ENCODE measurements around the gene SLC2A6. TPM values are rescaled to one million over a fixed set of nuclear protein-coding genes. Genes with fewer than 3 reads are reported as not detected.
A peak's percentile ranks its signal among the peaks of the same experiment; 100 is the strongest.

SLC2A6 gene
- total and polyA plus RNA-seq, 10 of the 15 experiments (the other 5 are each of a cell fraction or from before 2014, with no cell fraction given), result 1.1 to 37.9 (median 18.3) TPM

- TF ChIP-seq ZNF24 (IDR thresholded peaks at IDR 0.05), result no peak
- TF ChIP-seq PKNOX1 (IDR thresholded peaks at IDR 0.05), result no peak
- no peak for TF ChIP-seq SUZ12 (IDR thresholded peaks at IDR 0.05; ENCODE audit: unreplicated experiment)
- TF ChIP-seq ASH2L (IDR thresholded peaks at IDR 0.05; ENCODE audit: borderline replicate concordance, low read depth), result no peak
- 0 out of 2 replicates have a peak, but pooled peaks have one; percentile 35 for TF ChIP-seq MLLT1 (IDR thresholded peaks at IDR 0.05)
- TF ChIP-seq WRNIP1 (IDR thresholded peaks at IDR 0.05; ENCODE audit: borderline replicate concordance, low read depth, low read length), result no peak
- TF ChIP-seq MEF2B (IDR thresholded peaks at IDR 0.05; ENCODE audit: partially characterized antibody, poor library complexity, severe bottlenecking), result peak; percentile 45
- no peak for TF ChIP-seq YY1 (IDR thresholded peaks at IDR 0.05; ENCODE audit: low read depth, low read length)
- TF ChIP-seq BCL3 (IDR thresholded peaks at IDR 0.05; ENCODE audit: borderline replicate concordance, insufficient read depth, low read depth, low read length, poor library complexity, severe bottlenecking), result no peak
- no peak for TF ChIP-seq YBX1 (IDR thresholded peaks at IDR 0.05)
- TF ChIP-seq BHLHE40 (IDR thresholded peaks at IDR 0.05; ENCODE audit: borderline replicate concordance in 1 of 2, low read depth in 2 of 2, low read length in 1 of 2), result no peak
- peak; percentile 79 for TF ChIP-seq TCF12 (IDR thresholded peaks at IDR 0.05; ENCODE audit: low read depth, low read length)
- no peak for TF ChIP-seq RBBP5 (conservative IDR thresholded peaks at IDR 0.05)
- TF ChIP-seq IKZF2 (IDR thresholded peaks at IDR 0.05), result peak; percentile 75 to 82
- peak; percentile 99 for TF ChIP-seq SPI1 (IDR thresholded peaks at IDR 0.05; ENCODE audit: borderline replicate concordance, insufficient read depth, low read depth, low read length)
- TF ChIP-seq RELA (IDR thresholded peaks at IDR 0.05; ENCODE audit: borderline replicate concordance, partially characterized antibody), result no peak
- 0 out of 2 replicates have a peak, but pooled peaks have one; percentile 56 for TF ChIP-seq PML (IDR thresholded peaks at IDR 0.05; ENCODE audit: low read length)
- 0 out of 4 replicates have a peak, but pooled peaks have one; percentile 16 to 49 for TF ChIP-seq EP300 (IDR thresholded peaks at IDR 0.05; ENCODE audit: borderline replicate concordance in 1 of 2, control insufficient read depth in 1 of 2, low read depth in 2 of 2, low read length in 2 of 2)
- no peak for TF ChIP-seq CUX1 (IDR thresholded peaks at IDR 0.05; ENCODE audit: insufficient replicate concordance, low read depth, low read length)
Measured at GRCh38 chr9:133477992-133478850, 678 bp downstream of the SLC2A6 start (continued).
